Stimulated activated CD4-positive, alpha-beta T cell treated with anti-CD3 and anti-CD28 coated beads, Interleukin-2, amount 100 ng/mL, for 24 hours (primary cell): ENCODE data around the gene TMEM52B.

Experiments
- DNase-seq, 2 donors: peaks; one replicate each; pipeline ENCODE4 v3.0.0-alpha.2; 2020

The TMEM52B gene

DNA sequence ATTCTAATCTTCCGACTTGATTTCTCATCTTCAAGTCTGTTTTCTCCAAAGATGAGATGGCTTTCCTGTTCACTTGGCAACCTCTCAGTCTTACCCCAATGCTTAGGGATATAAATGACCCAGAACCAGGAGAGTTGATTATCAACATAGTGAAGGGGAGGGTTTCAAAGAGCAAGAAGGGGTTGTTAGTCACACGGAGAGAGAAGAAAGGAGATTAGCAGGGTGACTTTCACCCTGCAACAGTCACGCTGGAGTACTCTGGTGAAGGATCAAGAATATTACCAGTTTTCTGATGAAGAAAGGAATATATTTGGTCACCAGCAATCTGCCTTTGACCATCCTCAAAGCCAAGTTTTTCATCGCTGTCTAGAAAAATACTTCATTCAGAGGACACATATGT is at the start of gene TMEM52B:
TMEM52B (plus strand) TSS at position 212 of the 400 bp plus-strand sequence. CDS start 543 bp downstream, outside the sequence.
- no peak for DNase-seq

- no peak for DNase-seq
Measured at GRCh38 chr12:10130042-10130441, 48.8 kb upstream of the TMEM52B start, which contains the start of gene CLEC7A. CLEC7A (minus strand) TSS chr12:10130199; CDS start chr12:10130082, 117 bp downstream.

- no peak for DNase-seq
Measured at GRCh38 chr12:10131111-10131690, 47.6 kb upstream of the TMEM52B start.

- no peak for DNase-seq
Measured at GRCh38 chr12:10132850-10133370, 45.9 kb upstream of the TMEM52B start.

DNA sequence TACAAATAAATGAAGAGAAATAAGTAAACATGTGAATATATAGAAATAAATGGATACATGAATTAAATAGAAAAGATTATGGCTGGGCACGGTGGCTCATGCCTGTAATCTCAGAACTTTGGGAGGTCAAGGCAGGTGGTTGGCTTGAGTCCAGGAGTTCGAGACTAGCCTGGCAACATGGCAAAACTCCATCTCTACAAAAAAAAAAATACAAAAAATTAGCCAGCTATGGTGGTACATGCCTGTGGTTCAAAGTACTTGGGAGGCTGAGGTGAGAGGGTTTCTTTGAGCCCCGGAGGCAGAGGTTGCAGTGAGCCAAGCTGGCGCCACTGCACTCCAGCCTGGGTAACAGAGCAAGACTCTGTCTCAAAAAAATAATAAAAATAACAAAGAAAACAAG is 43.7 kb upstream of the TMEM52B start:
- DNase-seq, result no peak

DNA sequence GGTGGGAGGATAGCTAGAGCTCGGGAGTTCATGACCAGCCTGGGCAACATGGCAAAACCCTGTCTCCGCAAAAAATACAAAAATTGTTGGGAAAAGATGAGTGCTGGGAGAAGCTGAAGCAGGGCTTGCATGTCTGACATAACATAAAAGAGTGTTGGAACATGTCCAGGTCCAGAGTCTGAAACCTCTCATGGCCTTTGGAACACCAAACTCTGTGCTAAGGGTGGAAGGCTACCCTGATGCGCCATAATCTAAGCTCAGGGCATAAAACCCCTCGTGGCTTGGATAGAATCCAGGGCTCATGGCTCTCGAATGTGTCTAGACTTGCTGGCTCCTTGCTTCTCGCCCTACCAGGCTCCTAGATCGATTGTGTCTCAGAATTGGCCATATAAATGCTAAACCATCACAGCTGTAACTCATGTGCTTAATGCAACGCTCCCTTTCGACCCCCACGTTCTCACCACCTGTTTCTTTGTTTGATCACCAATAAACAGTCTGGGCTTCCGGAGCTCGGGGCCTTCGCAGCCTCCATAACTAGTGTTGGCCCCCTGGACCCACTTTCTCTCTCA is 42.1 kb upstream of the TMEM52B start:
- DNase-seq, result no peak

GRCh38 chr12:10140001-10140400 is 38.8 kb upstream of the TMEM52B start:
- DNase-seq, result peak; percentile 37 to 50

GRCh38 chr12:10142976-10143589 is 35.7 kb upstream of the TMEM52B start:
- no peak for DNase-seq

- DNase-seq, result no peak
Measured at GRCh38 chr12:10147714-10148403, 31.0 kb upstream of the TMEM52B start.

- no peak for DNase-seq
Measured at GRCh38 chr12:10151621-10152020, 27.2 kb upstream of the TMEM52B start.

GRCh38 chr12:10153271-10154144 is 25.3 kb upstream of the TMEM52B start:
- peak; percentile 52 to 57 for DNase-seq

DNA sequence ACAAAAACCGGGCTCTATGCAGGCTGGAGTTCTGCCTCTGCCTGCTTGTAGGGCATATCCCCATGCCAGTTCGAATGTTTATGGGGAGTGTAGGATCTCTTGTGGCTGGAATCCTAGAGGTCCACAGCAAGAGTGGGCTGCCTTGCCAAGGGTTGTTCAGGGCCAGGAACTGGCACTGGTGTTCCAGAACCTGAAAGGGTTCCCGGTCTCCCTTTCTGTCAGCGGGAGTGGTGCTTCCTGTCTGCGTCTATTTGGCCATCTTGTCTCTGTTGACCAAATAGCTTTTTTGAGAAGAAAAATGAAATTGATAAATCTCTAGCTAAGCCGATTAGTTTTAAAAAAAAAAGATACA is 24.7 kb upstream of the TMEM52B start:
- DNase-seq, result no peak

- DNase-seq, result no peak
Measured at GRCh38 chr12:10155966-10156365, 22.9 kb upstream of the TMEM52B start.

DNA sequence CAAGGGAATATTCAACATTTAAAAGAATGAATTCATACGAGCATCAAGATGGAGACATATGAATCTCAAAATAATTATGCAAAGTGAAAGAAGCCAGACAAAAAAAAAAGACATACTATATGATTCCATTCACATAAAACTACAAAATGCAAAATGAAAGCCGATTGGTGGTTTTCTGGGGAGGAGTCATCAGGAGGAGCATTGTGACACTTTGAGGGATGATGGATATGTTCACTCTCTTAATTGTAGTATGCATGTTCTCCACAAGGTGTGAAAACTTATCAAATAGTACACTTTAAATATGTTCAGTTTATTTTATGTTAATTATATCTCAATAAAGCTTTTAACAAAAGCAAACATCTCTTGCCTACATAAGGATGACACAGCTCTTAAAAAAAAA is 20.4 kb upstream of the TMEM52B start:
- DNase-seq, result no peak

GRCh38 chr12:10159280-10159679 is 19.6 kb upstream of the TMEM52B start:
- no peak for DNase-seq

- no peak for DNase-seq
Measured at GRCh38 chr12:10160617-10161385, 18.0 kb upstream of the TMEM52B start.

GRCh38 chr12:10163084-10163483 is 15.7 kb upstream of the TMEM52B start:
- no peak for DNase-seq

- DNase-seq, result no peak
Measured at GRCh38 chr12:10165421-10165820, 13.4 kb upstream of the TMEM52B start.

- no peak for DNase-seq
Measured at GRCh38 chr12:10167599-10167998, 11.2 kb upstream of the TMEM52B start.

DNA sequence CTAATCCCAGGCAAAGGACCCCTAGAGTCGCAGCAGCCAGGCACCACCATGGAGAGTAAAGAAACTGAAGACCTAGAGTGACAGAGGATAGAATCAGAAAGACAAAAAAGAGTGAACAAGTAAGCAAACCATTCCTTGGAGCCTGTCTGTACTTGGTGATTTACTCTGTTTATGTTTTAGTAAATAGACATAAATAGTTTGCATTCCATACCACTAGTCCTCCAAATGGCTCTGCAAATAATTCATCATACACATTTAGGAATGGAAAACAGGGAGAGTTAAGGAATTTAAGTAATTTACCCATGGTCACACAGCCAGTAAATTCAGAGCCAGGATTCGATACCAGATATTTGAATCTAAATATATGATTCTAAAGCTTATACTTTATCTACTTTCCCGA is 9.7 kb upstream of the TMEM52B start:
- no peak for DNase-seq

- no peak for DNase-seq
Measured at GRCh38 chr12:10170216-10170615, 8.6 kb upstream of the TMEM52B start.
